Uterus (tissue), 4 donors: ENCODE measurements around the gene ANKRD33B. TPM values are rescaled to one million over a fixed set of nuclear protein-coding genes. Genes with fewer than 3 reads are reported as not detected.
"Not testable (repeated sequence)": the region's sequence is repeated elsewhere in the genome, so short reads cannot be mapped to it uniquely, and the experiment has no call there.

Source experiments
- DNase-seq, 2 donors: peaks; one replicate each; pipeline ENCODE4 v3.0.0-alpha.2; 2019 to 2020
- H3K27ac ChIP-seq, 2 donors: fragments of 200-600 bp; sonication (generic); 1 replicate in 1 of 2; 2 replicates in 1 of 2; pipeline ENCODE4 v1.5.1; 2016 to 2018
- H3K27me3 ChIP-seq, 2 donors: fragments of 200-600 bp; sonication (generic); one replicate each; pipeline ENCODE4 v1.5.1; 2018 to 2019; ENCODE audit warnings: control low read depth in 1 of 2
- H3K36me3 ChIP-seq, 2 donors: fragments of 200-600 bp; sonication (generic); one replicate each; pipeline ENCODE4 v1.5.1; 2019; ENCODE audit warnings: control low read depth in 1 of 2
- H3K4me1 ChIP-seq, 2 donors: fragments of 200-600 bp; sonication (generic); one replicate each; pipeline ENCODE4 v1.5.1; 2018 to 2019; ENCODE audit warnings: control low read depth in 1 of 2
- H3K4me3 ChIP-seq, 2 donors: fragments of 200-600 bp; sonication (generic); 1 replicate in 1 of 2; 2 replicates in 1 of 2; pipeline ENCODE4 v1.5.1; 2018 to 2019; ENCODE audit warnings: mild to moderate bottlenecking in 1 of 2
- H3K9me3 ChIP-seq, 2 donors: fragments of 200-600 bp; sonication (generic); one replicate each; pipeline ENCODE4 v1.5.1; 2019; ENCODE audit warnings: control low read depth in 1 of 2
- CTCF ChIP-seq, 4 experiments: fragments of 200-600 bp in 2 of 4; fragments of 450-650 bp in 2 of 4; sonication (generic) in 2 of 4; IDR thresholded peaks; one replicate each; pipeline ENCODE4 v1.5.1; 2016 to 2019; ENCODE audit warnings: antibody characterized with exemption in 4 of 4, mild to moderate bottlenecking in 2 of 4, moderate library complexity in 1 of 4
- POLR2A ChIP-seq, 2 donors: fragments of 450-650 bp; IDR thresholded peaks; one replicate each; pipeline ENCODE4 v1.6.1; 2016; ENCODE audit warnings: antibody characterized with exemption in 2 of 2, mild to moderate bottlenecking in 1 of 2, moderate library complexity in 1 of 2
- intact Hi-C: fragments of 100-400 bp; cut with DNase I; formaldehyde crosslinking; loops from one replicate; pipeline ENCODE4 v1.15.1; 2023; ENCODE audit warnings: low total_unique reads
- total RNA-seq, 4 donors: library from RNA; depleted of rRNA in 3 of 4; stranded (reverse); fragments of >200 nt in 3 of 4; gene quantifications; one replicate each; pipeline versions ENCODE4 v1.1.0 to v1.2.4, GENCODE V29; 2014 to 2023
- donor health status: DM: yes; HTN: yes; CAD: no.

The ANKRD33B gene
- total RNA-seq, 4 donors from 2014 or later = 2.1 to 24.1 (median 7.6) TPM

GRCh38 chr5:10636363-10637142 is 72.7 kb downstream of the ANKRD33B start:
- no peak overlapping the region for H3K4me3 ChIP-seq
- DNase-seq = no peak
- H3K36me3 ChIP-seq = no peaks in the 10 kb centered on the region
- intact Hi-C loops = no loop called here
- TF ChIP-seq CTCF (IDR thresholded peaks at IDR 0.05) = no peak
- TF ChIP-seq POLR2A (IDR thresholded peaks at IDR 0.05) = no peak
- H3K4me1 ChIP-seq = no peaks in the 10 kb centered on the region
- no peaks in the 10 kb centered on the region for H3K9me3 ChIP-seq
- H3K27ac ChIP-seq = no peak overlapping the region
- H3K27me3 ChIP-seq = no peaks in the 10 kb centered on the region

DNA sequence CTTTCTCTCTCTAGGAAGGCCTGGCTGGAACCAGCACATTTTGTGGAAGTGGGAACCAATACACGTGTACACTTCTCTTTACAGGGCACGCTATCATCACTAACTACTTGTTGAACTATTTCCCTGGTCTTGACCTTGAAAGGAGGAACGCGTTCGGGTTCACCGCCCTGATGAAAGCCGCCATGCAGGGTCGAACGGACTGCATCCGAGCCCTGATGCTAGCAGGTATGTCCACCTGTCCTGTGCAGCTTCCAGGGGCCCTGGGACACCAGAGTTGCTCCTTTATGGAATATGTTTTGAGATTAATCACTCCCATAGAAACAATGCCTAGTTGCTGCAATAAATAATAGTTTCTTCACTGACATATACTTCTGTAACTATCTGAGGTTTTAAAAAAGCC is 74.1 kb downstream of the ANKRD33B start:
- intact Hi-C loops = no loop called here

DNA sequence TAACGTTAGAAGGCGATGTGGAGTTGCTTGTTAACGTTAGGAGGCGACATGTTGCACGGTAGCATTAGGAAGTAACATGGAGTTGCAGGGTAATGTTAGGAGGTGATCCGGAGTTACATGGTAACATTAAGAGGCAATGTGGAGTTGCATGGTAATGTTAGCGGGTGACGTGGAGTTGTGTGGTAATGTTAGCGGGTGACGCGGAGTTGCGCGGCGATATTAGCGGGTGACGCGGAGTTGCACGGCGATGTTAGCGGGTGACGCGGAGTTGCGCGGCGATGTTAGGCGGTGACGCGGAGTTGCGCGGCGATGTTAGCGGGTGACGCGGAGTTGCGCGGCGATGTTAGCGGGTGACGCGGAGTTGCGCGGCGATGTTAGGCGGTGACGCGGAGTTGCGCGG is 74.9 kb downstream of the ANKRD33B start:
- intact Hi-C loops, H3K36me3 ChIP-seq, H3K4me3 ChIP-seq, H3K27ac ChIP-seq, H3K9me3 ChIP-seq, DNase-seq, H3K27me3 ChIP-seq, H3K4me1 ChIP-seq: not testable (repeated sequence)

More for the DNA sequence above, 74.1 kb downstream of the ANKRD33B start:
- Histone ChIP-seq H3K27me3 (no peaks in the 10 kb centered on the region), H3K4me3 (no peak overlapping the region), H3K36me3 (no peaks in the 10 kb centered on the region), H3K9me3 (no peaks in the 10 kb centered on the region), H3K27ac (no peak overlapping the region), H3K4me1 (no peaks in the 10 kb centered on the region)
- TF ChIP-seq POLR2A (IDR thresholded peaks at IDR 0.05) = no peak
- no peak for TF ChIP-seq CTCF (IDR thresholded peaks at IDR 0.05)
- no peak for DNase-seq

- Histone ChIP-seq H3K27ac (no peak overlapping the region), H3K9me3 (no peaks in the 10 kb centered on the region), H3K36me3 (no peaks in the 10 kb centered on the region), H3K4me3 (no peak overlapping the region), H3K4me1 (no peaks in the 10 kb centered on the region), H3K27me3 (no peaks in the 10 kb centered on the region)
- TF ChIP-seq POLR2A (IDR thresholded peaks at IDR 0.05) = no peak
- no peak for TF ChIP-seq CTCF (IDR thresholded peaks at IDR 0.05)
- intact Hi-C loops = no loop called here
- no peak for DNase-seq
Measured at GRCh38 chr5:10639846-10640368, 76.0 kb downstream of the ANKRD33B start.

DNA sequence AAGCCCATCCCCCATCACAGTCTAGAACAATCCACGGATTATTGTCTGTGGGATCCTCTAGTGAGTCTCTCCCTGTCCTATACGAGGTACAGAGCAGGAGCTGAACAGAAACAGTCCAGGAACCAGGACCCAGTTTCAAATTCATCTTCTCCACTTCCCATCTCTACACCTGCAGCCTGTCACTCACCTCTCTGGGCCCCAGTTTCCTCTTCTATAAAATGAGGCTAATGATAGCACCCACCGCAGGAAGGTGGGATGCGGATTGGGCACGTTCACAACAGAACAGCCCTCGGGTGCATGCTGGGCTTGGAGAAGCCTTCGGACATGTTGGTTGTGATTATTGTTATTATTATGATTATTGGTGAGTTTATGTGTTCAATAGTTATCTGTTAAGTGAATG is 78.5 kb downstream of the ANKRD33B start:
- intact Hi-C loops = no loop called here
- DNase-seq = peak in 1 of 2 donors; percentile 2
- TF ChIP-seq POLR2A (IDR thresholded peaks at IDR 0.05) = no peak
- no peak for TF ChIP-seq CTCF (IDR thresholded peaks at IDR 0.05)
- Histone ChIP-seq H3K4me1 (no peaks in the 10 kb centered on the region), H3K27me3 (no peaks in the 10 kb centered on the region), H3K27ac (no peak overlapping the region), H3K36me3 (no peaks in the 10 kb centered on the region), H3K9me3 (no peaks in the 10 kb centered on the region), H3K4me3 (no peak overlapping the region)
